ENCODE results near the gene PHB1.

- no peak for TF ChIP-seq POLR2A (IDR thresholded peaks at IDR 0.05; ENCODE audit: low read length)
- TF ChIP-seq GATA1 (IDR thresholded peaks at IDR 0.05; ENCODE audit: low read depth, low read length): no peak
Observed at GRCh38 chr17:49454050-49454449, 39.4 kb upstream of the PHB1 start.

All from erythroblast (primary cell).